ENCODE results near the gene PLXNB2. TPM values are rescaled to one million over a fixed set of nuclear protein-coding genes. Genes with fewer than 3 reads are reported as not detected.
A peak's percentile ranks its signal among the peaks of the same experiment; 100 is the strongest.

Gene PLXNB2
- total and polyA plus RNA-seq, 2 experiments from 2014 or later: 123 to 147 TPM

- WGBS, 2 experiments (ENCODE audit: low coverage in 1 of 2, low lambda C conversion rate in 2 of 2, missing lambda C conversion rate in 2 of 2): 2% methylated on average over 51 to 52 of the region's 105 CpGs
Measured at GRCh38 chr22:50326956-50327710, 19.7 kb upstream of the PLXNB2 start, which contains the start of gene DENND6B. Gene DENND6B (minus strand): TSS chr22:50327012. CDS start chr22:50326988, 24 bp downstream.

GRCh38 chr22:50326225-50326955, 18.9 kb upstream of the PLXNB2 start:
- no peak for DNase-seq
- peak overlapping the region; percentile 60 for H2AFZ ChIP-seq
- no peak overlapping the region for H3K27ac ChIP-seq
- H3K9me3 ChIP-seq (ENCODE audit: low read depth): no peaks in the 10 kb centered on the region
- H3K4me2 ChIP-seq (ENCODE audit: unreplicated experiment): peak overlapping the region; percentile 66
- 9 to 13% methylated on average over 32 to 45 of the region's 56 CpGs for WGBS, 2 experiments (ENCODE audit: low coverage in 1 of 2, low lambda C conversion rate in 2 of 2, missing lambda C conversion rate in 2 of 2)
- no peaks in the 10 kb centered on the region for H3K27me3 ChIP-seq (replicated peaks; ENCODE audit: insufficient read depth)
- H4K20me1 ChIP-seq (ENCODE audit: insufficient read depth): no peaks in the 10 kb centered on the region
- 0 out of 2 replicates have a peak, but pooled peaks cover 4% of the 10 kb centered on the region for H3K4me1 ChIP-seq (ENCODE audit: insufficient read depth)
- in situ Hi-C loops (cut with MboI): no loop called here
- H3K9me2 ChIP-seq (ENCODE audit: insufficient read depth): no peaks in the 10 kb centered on the region
- H3K4me3 ChIP-seq: peak overlapping the region; percentile 81
- peak overlapping the region; percentile 95 for H3K9ac ChIP-seq
- H3K36me3 ChIP-seq (ENCODE audit: low read depth): no peaks in the 10 kb centered on the region
- peaks cover 26% of the 10 kb centered on the region; the same call in 1 of the 2 replicates for H3K79me2 ChIP-seq (ENCODE audit: insufficient read depth)
- H3F3A ChIP-seq (ENCODE audit: insufficient read depth): peaks cover 7% of the 10 kb centered on the region; the same call in 1 of the 2 replicates
- TF ChIP-seq EZH2 (IDR thresholded peaks at IDR 0.05; ENCODE audit: insufficient read depth, poor library complexity, severe bottlenecking) (no peak), EZH2phosphoT487 (IDR thresholded peaks at IDR 0.05; ENCODE audit: insufficient read depth, low read depth) (no peak)

More at GRCh38 chr22:50326956-50327710, 19.7 kb upstream of the PLXNB2 start, which contains the start of gene DENND6B:
- Histone ChIP-seq H4K20me1 (ENCODE audit: insufficient read depth) (no peaks in the 10 kb centered on the region), H3K4me2 (ENCODE audit: unreplicated experiment) (peak within 1 kb of the TSS; percentile 77), H3K27ac (peak within 1 kb of the TSS; percentile 76), H3K4me3 (peak within 1 kb of the TSS; percentile 81), H3F3A (ENCODE audit: insufficient read depth) (peaks cover 7% of the 10 kb centered on the region; the same call in 1 of the 2 replicates), H2AFZ (peak within 1 kb of the TSS; percentile 82), H3K4me1 (ENCODE audit: insufficient read depth) (0 out of 2 replicates have a peak, but pooled peaks cover 4% of the 10 kb centered on the region), H3K9me2 (ENCODE audit: insufficient read depth) (no peaks in the 10 kb centered on the region), H3K27me3 (replicated peaks; ENCODE audit: insufficient read depth) (no peaks in the 10 kb centered on the region), H3K9me3 (ENCODE audit: low read depth) (no peaks in the 10 kb centered on the region), H3K79me2 (ENCODE audit: insufficient read depth) (peaks cover 26% of the 10 kb centered on the region; the same call in 1 of the 2 replicates), H3K36me3 (ENCODE audit: low read depth) (no peaks in the 10 kb centered on the region), H3K9ac (peak within 1 kb of the TSS; percentile 95)
- DNase-seq: peak; percentile 93
- TF ChIP-seq EZH2phosphoT487 (IDR thresholded peaks at IDR 0.05; ENCODE audit: insufficient read depth, low read depth) (no peak), EZH2 (IDR thresholded peaks at IDR 0.05; ENCODE audit: insufficient read depth, poor library complexity, severe bottlenecking) (no peak)
- in situ Hi-C loops (cut with MboI): no loop called here

- in situ Hi-C loops (cut with MboI): no loop called here
- H3K36me3 ChIP-seq (ENCODE audit: low read depth): no peaks in the 10 kb centered on the region
- peak overlapping the region; percentile 95; the same call in 1 of the 2 replicates for H3K9ac ChIP-seq
- H3K4me3 ChIP-seq: peak overlapping the region; percentile 81
- no peak for DNase-seq
- H3K4me2 ChIP-seq (ENCODE audit: unreplicated experiment): peak overlapping the region; percentile 66
- WGBS, 2 experiments (ENCODE audit: low coverage in 1 of 2, low lambda C conversion rate in 2 of 2, missing lambda C conversion rate in 2 of 2): 76 to 78% methylated on average over 19 of the region's 19 CpGs
- no peaks in the 10 kb centered on the region for H3K9me2 ChIP-seq (ENCODE audit: insufficient read depth)
- H3K27me3 ChIP-seq (replicated peaks; ENCODE audit: insufficient read depth): no peaks in the 10 kb centered on the region
- H2AFZ ChIP-seq: no peak overlapping the region
- H3F3A ChIP-seq (ENCODE audit: insufficient read depth): no peaks in the 10 kb centered on the region; the same call in 1 of the 2 replicates
- H3K79me2 ChIP-seq (ENCODE audit: insufficient read depth): peaks cover 26% of the 10 kb centered on the region; the same call in 1 of the 2 replicates
- no peaks in the 10 kb centered on the region for H4K20me1 ChIP-seq (ENCODE audit: insufficient read depth)
- H3K9me3 ChIP-seq (ENCODE audit: low read depth): no peaks in the 10 kb centered on the region
- 0 out of 2 replicates have a peak, but pooled peaks cover 4% of the 10 kb centered on the region for H3K4me1 ChIP-seq (ENCODE audit: insufficient read depth)
- H3K27ac ChIP-seq: no peak overlapping the region
- TF ChIP-seq EZH2phosphoT487 (IDR thresholded peaks at IDR 0.05; ENCODE audit: insufficient read depth, low read depth) (no peak), EZH2 (IDR thresholded peaks at IDR 0.05; ENCODE audit: insufficient read depth, poor library complexity, severe bottlenecking) (no peak)
Measured at GRCh38 chr22:50325444-50326224, 18.2 kb upstream of the PLXNB2 start.
